HUES6 (cell line): Measurements from ENCODE around the gene BTAF1.

Source experiments
- H3K27ac ChIP-seq: 2 replicates; pipeline ENCODE4 v1.7.0; 2013; ENCODE audit warnings: low read depth, mild to moderate bottlenecking, low read length, inconsistent platforms
- H3K27me3 ChIP-seq: 2 replicates; pipeline ENCODE4 v1.6.1; 2013; ENCODE audit warnings: low read length; ENCODE audit not compliant: control insufficient read depth, insufficient read depth
- H3K36me3 ChIP-seq: 2 replicates; pipeline ENCODE4 v1.6.1; 2013; ENCODE audit warnings: low read length; ENCODE audit not compliant: control insufficient read depth, insufficient read depth
- H3K4me1 ChIP-seq: 2 replicates; pipeline ENCODE4 v1.6.1; 2013; ENCODE audit warnings: low read length; ENCODE audit not compliant: control insufficient read depth, insufficient read depth
- H3K4me3 ChIP-seq: 2 replicates; pipeline ENCODE4 v1.5.1; 2013; ENCODE audit warnings: low read depth, low read length
- H3K9ac ChIP-seq: one replicate; pipeline ENCODE4 v1.6.1; 2013; ENCODE audit warnings: mild to moderate bottlenecking, low read length
- H3K9me3 ChIP-seq: 2 replicates; pipeline ENCODE4 v1.6.1; 2013; ENCODE audit warnings: low read depth, low read length; ENCODE audit not compliant: control insufficient read depth, insufficient read depth

Gene BTAF1

DNA sequence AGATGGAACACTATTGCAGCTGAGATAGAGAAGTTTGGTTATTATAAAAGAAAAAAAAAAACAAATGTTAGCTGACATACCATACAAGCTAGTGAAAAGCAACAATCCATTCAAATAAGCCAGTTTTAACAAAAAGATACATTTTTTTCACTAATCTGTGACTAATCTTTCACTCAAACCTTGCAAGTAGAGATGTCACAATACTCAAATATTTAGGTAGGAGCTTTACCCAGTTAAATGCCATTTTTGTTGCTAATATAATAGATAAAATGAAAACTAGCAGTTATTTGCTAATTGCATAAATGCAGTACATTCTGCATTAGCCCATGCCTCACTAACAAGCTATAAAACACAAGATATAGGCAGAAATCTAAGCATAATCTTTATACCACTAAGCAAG lies 123.6 kb downstream of the BTAF1 start:
- Histone ChIP-seq H3K27ac (no peak overlapping the region), H3K9me3 (no peaks in the 10 kb centered on the region), H3K9ac (no peak overlapping the region), H3K4me3 (no peak overlapping the region), H3K27me3 (no peaks in the 10 kb centered on the region; the same call in 1 of the 2 replicates), H3K4me1 (peaks cover 8% of the 10 kb centered on the region; the same call in 1 of the 2 replicates), H3K36me3 (no peaks in the 10 kb centered on the region)

DNA sequence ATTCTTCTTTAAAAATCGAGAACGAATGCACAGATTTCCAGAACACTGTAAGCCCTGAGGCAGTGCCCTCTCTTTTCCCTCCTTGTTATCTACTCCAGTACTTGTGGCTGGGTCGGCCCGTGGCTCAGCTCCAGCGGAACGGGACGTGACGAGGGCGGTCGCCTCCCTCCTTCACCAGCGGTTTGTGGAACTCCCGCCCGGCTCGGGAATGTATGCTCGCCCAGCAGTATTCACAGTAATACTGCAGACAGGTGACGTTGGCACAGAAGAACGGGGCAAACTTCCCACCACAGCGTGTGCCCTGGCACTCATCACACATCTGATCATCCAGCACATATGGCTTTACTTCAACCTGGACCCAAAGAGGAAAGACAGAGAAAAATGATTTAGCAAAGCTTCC lies 128.5 kb downstream of the BTAF1 start:
- Histone ChIP-seq H3K9ac (no peak overlapping the region), H3K4me1 (no peaks in the 10 kb centered on the region)

DNA sequence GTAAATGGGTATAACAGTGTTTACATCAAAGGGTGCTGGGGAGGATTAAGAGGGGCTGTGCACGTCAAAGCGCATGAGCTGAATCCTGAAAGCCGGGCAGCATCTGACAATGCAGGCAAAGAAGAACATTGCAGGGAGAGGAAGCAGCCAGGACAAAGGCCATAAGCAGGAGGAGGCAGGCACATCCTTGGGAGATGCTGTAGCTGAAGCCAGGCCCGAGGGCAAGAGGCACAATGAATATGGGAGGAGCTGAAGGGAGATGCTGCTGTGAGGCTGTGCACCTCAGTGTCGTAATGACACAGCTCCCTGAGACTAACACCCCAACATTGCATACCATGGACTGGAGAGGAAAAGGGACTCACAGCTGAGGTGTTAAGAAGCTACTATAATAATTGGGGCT lies 129.2 kb downstream of the BTAF1 start:
- H3K27me3 ChIP-seq = no peaks in the 10 kb centered on the region
- H3K9me3 ChIP-seq = no peaks in the 10 kb centered on the region
- no peak overlapping the region for H3K4me3 ChIP-seq
- no peak overlapping the region for H3K9ac ChIP-seq
- H3K4me1 ChIP-seq = no peaks in the 10 kb centered on the region
- no peaks in the 10 kb centered on the region for H3K36me3 ChIP-seq
- H3K27ac ChIP-seq = no peak overlapping the region

More for the DNA sequence above, 128.5 kb downstream of the BTAF1 start:
- Histone ChIP-seq H3K27me3 (no peaks in the 10 kb centered on the region), H3K4me3 (no peak overlapping the region), H3K36me3 (no peaks in the 10 kb centered on the region), H3K27ac (no peak overlapping the region), H3K9me3 (no peaks in the 10 kb centered on the region)

DNA sequence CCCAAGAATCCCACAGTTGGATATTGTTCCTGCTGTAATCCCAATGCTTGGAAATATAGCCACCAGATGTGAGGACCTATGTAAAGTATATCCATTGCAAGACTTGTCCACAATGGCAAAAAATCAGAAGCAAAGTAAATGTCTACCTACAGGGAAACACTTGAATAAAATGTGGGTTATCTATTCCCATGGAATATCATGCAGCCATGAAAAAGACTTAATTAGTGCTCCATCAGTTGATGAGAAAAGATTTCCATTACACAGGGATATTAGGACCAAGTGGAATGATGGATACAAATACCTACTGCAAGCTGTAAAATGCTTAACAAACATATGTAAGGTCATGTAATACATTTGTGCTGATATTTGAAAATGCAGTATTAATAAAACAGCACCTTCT lies 131.2 kb downstream of the BTAF1 start:
- H3K4me3 ChIP-seq = no peak overlapping the region
- no peak overlapping the region for H3K27ac ChIP-seq
- no peaks in the 10 kb centered on the region for H3K4me1 ChIP-seq
- no peaks in the 10 kb centered on the region for H3K27me3 ChIP-seq
- H3K36me3 ChIP-seq = no peaks in the 10 kb centered on the region
- no peak overlapping the region for H3K9ac ChIP-seq
- H3K9me3 ChIP-seq = no peaks in the 10 kb centered on the region

DNA sequence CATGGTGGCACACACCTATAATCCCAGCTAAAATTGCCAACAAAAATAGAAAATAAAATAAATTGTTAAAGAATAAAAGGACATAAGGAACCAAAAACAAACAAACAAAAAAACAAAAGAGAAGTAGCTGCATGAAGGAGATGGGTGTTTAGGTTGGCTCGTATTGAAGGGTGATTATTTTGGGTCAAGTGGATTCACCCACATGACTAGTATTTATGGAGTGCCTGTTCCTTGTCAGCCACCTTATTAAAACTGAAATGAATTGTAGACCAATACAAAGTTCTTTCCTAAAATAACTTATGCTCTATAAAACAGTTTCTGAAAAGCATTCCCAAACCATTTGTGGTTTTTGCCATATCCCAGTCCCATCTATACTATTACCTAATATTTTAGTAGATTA lies 138.7 kb downstream of the BTAF1 start:
- H3K27ac ChIP-seq = no peak overlapping the region

DNA sequence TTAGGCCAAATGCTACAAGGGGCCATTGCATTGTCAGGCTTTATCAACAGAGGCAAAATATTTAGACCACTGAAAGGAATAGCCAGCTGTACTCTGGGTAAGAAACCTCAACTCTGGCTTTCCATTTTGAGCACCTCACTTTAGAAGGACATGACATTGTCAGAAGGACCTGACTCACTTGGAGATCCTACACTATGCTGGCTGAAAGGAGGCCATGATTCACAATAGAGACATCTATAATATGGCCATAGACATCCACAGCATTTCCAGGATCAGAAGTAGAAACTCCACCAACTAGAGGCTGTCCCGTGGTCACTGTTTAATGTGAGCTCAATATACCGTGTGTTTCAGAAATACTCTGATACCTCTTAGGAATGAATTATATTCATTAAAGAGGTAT lies 140.9 kb downstream of the BTAF1 start:
- no peak overlapping the region for H3K27ac ChIP-seq
- no peaks in the 10 kb centered on the region for H3K27me3 ChIP-seq
- no peaks in the 10 kb centered on the region for H3K36me3 ChIP-seq
- no peaks in the 10 kb centered on the region for H3K4me1 ChIP-seq
- H3K9ac ChIP-seq = no peak overlapping the region
- H3K9me3 ChIP-seq = no peaks in the 10 kb centered on the region
- no peak overlapping the region for H3K4me3 ChIP-seq

More for the DNA sequence above, 138.7 kb downstream of the BTAF1 start:
- no peaks in the 10 kb centered on the region for H3K27me3 ChIP-seq
- H3K9me3 ChIP-seq = no peaks in the 10 kb centered on the region
- H3K36me3 ChIP-seq = no peaks in the 10 kb centered on the region
- H3K9ac ChIP-seq = no peak overlapping the region
- no peaks in the 10 kb centered on the region for H3K4me1 ChIP-seq
- no peak overlapping the region for H3K4me3 ChIP-seq

DNA sequence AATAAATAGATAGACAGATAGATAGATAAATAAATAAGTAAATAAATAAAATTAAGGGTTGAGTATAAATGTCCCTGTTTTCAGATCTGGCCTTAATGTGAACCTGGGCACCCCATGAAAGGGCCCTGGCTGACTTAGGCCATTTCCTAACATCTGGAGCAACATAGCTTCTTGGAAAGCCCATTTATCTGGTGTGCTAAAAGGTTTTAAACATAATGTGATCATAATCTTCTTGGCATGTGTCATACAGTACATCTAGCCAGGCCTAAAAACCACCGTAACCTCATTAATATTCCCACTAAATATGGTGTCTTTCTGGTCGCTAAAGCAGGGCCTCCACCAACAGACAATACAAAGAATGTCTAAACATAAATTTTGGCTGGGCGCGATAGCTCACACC lies 142.8 kb downstream of the BTAF1 start:
- Histone ChIP-seq H3K27me3 (no peaks in the 10 kb centered on the region), H3K9ac (no peak overlapping the region), H3K4me1 (no peaks in the 10 kb centered on the region), H3K4me3 (no peak overlapping the region), H3K36me3 (no peaks in the 10 kb centered on the region), H3K27ac (no peak overlapping the region), H3K9me3 (no peaks in the 10 kb centered on the region)

DNA sequence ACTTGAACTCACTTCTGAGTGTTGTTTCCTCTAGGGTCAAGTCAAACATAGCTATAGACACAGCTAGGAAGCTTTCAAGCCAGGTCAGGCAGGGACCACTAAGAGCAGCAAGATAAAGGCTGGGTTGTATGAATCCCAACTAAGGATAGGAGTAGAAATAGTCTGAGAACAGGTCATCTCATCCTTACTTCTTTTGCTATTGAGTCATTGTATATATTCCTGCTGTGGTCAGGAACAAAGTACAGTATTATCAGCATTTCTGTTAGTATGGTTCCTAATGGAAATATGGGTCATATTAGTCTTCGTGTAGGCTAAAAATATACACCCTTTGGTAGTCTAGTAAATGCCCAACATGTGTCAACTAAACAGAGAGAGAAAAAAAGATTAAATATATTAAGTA lies 145.3 kb downstream of the BTAF1 start:
- no peaks in the 10 kb centered on the region for H3K36me3 ChIP-seq

DNA sequence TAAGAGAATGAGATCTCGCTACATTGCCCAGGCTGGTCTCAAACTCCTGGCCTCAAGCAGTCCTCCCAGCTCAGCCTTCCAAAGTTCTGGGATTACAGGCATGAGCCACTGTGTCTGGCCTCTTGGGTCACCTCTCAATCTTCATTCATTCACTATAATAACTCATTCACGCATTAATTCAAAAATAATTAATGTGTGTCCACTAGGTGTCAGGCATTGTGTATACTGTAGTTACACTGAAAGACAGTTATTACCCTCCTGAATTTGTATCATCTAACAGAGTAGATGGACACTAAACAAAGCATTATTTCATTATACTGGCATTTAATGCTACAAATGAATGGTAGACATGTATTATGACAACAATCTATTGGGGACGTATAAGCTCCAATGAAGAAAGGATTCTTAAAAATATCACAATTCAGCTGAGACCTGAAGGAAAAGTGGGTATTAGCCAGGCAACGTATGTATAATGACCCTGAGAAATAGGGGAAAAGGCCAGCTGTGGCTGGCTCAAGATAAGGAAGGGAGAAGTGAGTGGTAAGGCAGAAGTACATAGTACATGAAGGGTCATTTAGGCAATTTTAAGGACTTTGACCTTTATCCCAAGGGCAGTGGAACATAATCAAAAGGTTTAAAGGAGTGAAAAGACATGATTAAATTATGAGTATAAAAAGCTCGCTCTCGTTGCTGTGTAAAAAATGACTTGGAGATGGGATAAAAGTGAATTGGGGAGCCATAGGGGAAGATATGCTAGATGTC lies 150.7 kb downstream of the BTAF1 start:
- Histone ChIP-seq H3K4me1 (peaks cover 3% of the 10 kb centered on the region; the same call in 1 of the 2 replicates), H3K36me3 (no peaks in the 10 kb centered on the region), H3K9me3 (no peaks in the 10 kb centered on the region)

More for the DNA sequence above, 145.3 kb downstream of the BTAF1 start:
- no peaks in the 10 kb centered on the region for H3K27me3 ChIP-seq
- no peak overlapping the region for H3K27ac ChIP-seq
- no peaks in the 10 kb centered on the region for H3K9me3 ChIP-seq
- no peak overlapping the region for H3K4me3 ChIP-seq
- no peak overlapping the region for H3K9ac ChIP-seq
- no peaks in the 10 kb centered on the region for H3K4me1 ChIP-seq

DNA sequence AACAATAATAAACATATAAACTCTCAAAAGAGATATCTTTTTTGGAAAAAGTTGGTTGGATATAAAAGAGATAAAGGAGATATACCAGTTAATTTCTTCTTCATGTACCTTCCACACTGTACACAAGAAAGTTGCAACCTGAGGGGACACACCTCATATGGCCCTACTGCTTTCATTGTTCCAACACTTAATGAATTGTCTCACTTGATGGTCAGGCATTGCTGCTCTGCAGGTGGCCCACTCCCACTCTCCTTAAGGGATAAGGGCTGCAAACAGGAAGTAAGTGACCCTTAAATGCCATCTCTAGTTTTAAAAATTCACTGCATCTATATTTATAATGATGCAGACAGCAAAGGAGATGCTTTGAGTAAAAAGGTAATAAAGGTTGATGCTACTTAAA lies 152.3 kb downstream of the BTAF1 start:
- Histone ChIP-seq H3K9ac (no peak overlapping the region), H3K27ac (no peak overlapping the region), H3K4me1 (peaks cover 3% of the 10 kb centered on the region; the same call in 1 of the 2 replicates), H3K27me3 (no peaks in the 10 kb centered on the region), H3K36me3 (no peaks in the 10 kb centered on the region), H3K9me3 (no peaks in the 10 kb centered on the region), H3K4me3 (no peak overlapping the region)

More for the DNA sequence above, 150.7 kb downstream of the BTAF1 start:
- Histone ChIP-seq H3K27me3 (no peaks in the 10 kb centered on the region), H3K9ac (no peak overlapping the region), H3K4me3 (no peak overlapping the region), H3K27ac (no peak overlapping the region)

DNA sequence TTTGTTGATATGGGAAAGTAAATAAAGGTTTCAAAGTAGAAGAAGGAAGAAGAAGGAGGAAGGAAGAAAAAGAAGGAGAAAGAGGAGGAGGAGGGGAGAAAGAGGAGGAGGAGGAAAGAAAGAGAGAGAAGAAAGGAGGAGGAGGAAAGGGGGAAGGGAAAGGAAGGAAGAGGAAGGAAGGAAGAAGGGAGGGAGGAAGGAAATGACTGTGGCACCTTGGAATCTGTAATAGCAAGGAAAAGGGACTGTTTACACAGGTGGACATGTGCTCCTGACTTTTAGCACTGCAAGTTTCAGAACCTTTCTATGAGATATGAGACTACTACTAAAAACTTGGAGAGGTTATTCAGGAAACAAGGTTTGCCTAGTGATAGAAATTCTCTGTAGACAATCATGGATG lies 153.2 kb downstream of the BTAF1 start:
- no peaks in the 10 kb centered on the region for H3K27me3 ChIP-seq
- no peaks in the 10 kb centered on the region for H3K9me3 ChIP-seq
- peaks cover 3% of the 10 kb centered on the region; the same call in 1 of the 2 replicates for H3K4me1 ChIP-seq
- H3K36me3 ChIP-seq = no peaks in the 10 kb centered on the region; the same call in 1 of the 2 replicates
- H3K9ac ChIP-seq = no peak overlapping the region
- no peak overlapping the region for H3K27ac ChIP-seq
- H3K4me3 ChIP-seq = no peak overlapping the region
